HCT116 (cell line): ENCODE results near the gene NCDN. TPM values are rescaled to one million over a fixed set of nuclear protein-coding genes. Genes with fewer than 3 reads are reported as not detected.

ENCODE experiments used
- ATAC-seq: fragments of 200-7000 bp; cut with Tn5 transposase; 2 replicates; pipeline ENCODE4 v1.9.1; 2020; ENCODE audit warnings: mild to moderate bottlenecking, moderate library complexity
- BruUV-seq: library from RNA; stranded (reverse); fragments of 400-500 nt; replicated peaks from 2 replicates; lab custom pipeline; 2021; lab: Mats Ljungman, UMichigan
- CTCF ChIA-PET: fragments of 300-600 bp; sonication (Branson Sonifier 250); formaldehyde crosslinking; loops from one replicate; lab custom pipeline; 2021; ENCODE audit warnings: antibody characterized with exemption; lab: Charles Lee
- POLR2A ChIA-PET: fragments of 300-600, 350-600 bp; sonication (Branson Sonifier 250); formaldehyde crosslinking; loops from one replicate; lab custom pipeline; 2021; ENCODE audit warnings: antibody characterized with exemption; lab: Charles Lee
- RAD21 ChIA-PET, 2 experiments: fragments of 300-600 bp; sonication (Branson Sonifier 250); formaldehyde crosslinking; loops; one replicate each; lab custom pipeline; 2023; ENCODE audit warnings: low total read pairs in 2 of 2; ENCODE audit not compliant: uncharacterized antibody in 2 of 2, unreplicated experiment in 2 of 2, low non-redundant PET in 1 of 2; lab: Charles Lee
- DNase-seq: peaks from one replicate; pipeline ENCODE4 v3.0.0-alpha.2; 2010; ENCODE audit warnings: low read depth, low spot score
- H2AFZ ChIP-seq: fragments of 200-600 bp; shearing (Covaris generic), sonication (generic); 2 replicates; pipeline ENCODE4 v1.6.1; 2017; ENCODE audit warnings: low read depth, mixed run types, mixed read lengths, antibody characterized with exemption, low read length; ENCODE audit not compliant: poor library complexity, severe bottlenecking
- H3K27ac ChIP-seq: 2 replicates; pipeline ENCODE4 v1.5.1; 2012; ENCODE audit warnings: low read depth, low read length
- H3K27me3 ChIP-seq: fragments of 200-600 bp; sonication (generic); 2 replicates; pipeline ENCODE4 v1.6.1; 2016; ENCODE audit warnings: mixed run types, low read length, mixed read lengths; ENCODE audit not compliant: insufficient read depth
- H3K36me3 ChIP-seq, 2 experiments: fragments of 200-500 bp in 1 of 2; fragments of 200-600 bp in 1 of 2; sonication (Bioruptor generic) in 1 of 2; sonication (generic) in 1 of 2; 2 replicates each; pipeline versions ENCODE4 v1.5.1 to v1.6.1; 2014 to 2016; ENCODE audit warnings: low read length in 2 of 2, inconsistent platforms in 1 of 2, mixed read lengths in 1 of 2, mixed run types in 1 of 2; ENCODE audit not compliant: insufficient read depth in 2 of 2, control insufficient read depth in 1 of 2
- H3K4me1 ChIP-seq, 2 experiments: fragments of 200-600 bp in 1 of 2; sonication (generic) in 1 of 2; 2 replicates each; pipeline versions ENCODE4 v1.5.1 to v1.6.1; 2012 to 2017; ENCODE audit warnings: low read length in 2 of 2, inconsistent platforms in 1 of 2, mild to moderate bottlenecking in 1 of 2, mixed read lengths in 1 of 2, mixed run types in 1 of 2, moderate library complexity in 1 of 2; ENCODE audit not compliant: insufficient read depth in 2 of 2, control insufficient read depth in 1 of 2
- H3K4me2 ChIP-seq: fragments of 200-600 bp; sonication (generic); 2 replicates; pipeline ENCODE4 v1.6.1; 2017; ENCODE audit warnings: mixed run types, low read length, mixed read lengths
- H3K4me3 ChIP-seq, 2 experiments: fragments of 200-600 bp in 1 of 2; sonication (generic) in 1 of 2; replicated peaks in 1 of 2; 2 replicates each; pipeline ENCODE4 v1.5.1; 2011 to 2016; ENCODE audit warnings: low read length in 2 of 2, control low read depth in 1 of 2, low read depth in 1 of 2, mild to moderate bottlenecking in 1 of 2, mixed read lengths in 1 of 2, mixed run types in 1 of 2
- H3K79me2 ChIP-seq: fragments of 200-600 bp; sonication (generic); 2 replicates; pipeline ENCODE4 v1.6.1; 2017; ENCODE audit warnings: mild to moderate bottlenecking, mixed run types, low read length, moderate library complexity, mixed read lengths; ENCODE audit not compliant: insufficient read depth
- H3K9ac ChIP-seq: fragments of 200-600 bp; sonication (generic); 2 replicates; pipeline ENCODE4 v1.6.1; 2016; ENCODE audit warnings: low read length, mixed read lengths
- H3K9me2 ChIP-seq: fragments of 200-600 bp; sonication (generic), shearing (Covaris generic); 2 replicates; pipeline ENCODE4 v1.6.1; 2017; ENCODE audit warnings: mixed run types, mild to moderate bottlenecking, moderate library complexity; ENCODE audit not compliant: insufficient read depth
- H3K9me3 ChIP-seq, 2 experiments: fragments of 200-500 bp in 1 of 2; fragments of 200-600 bp in 1 of 2; sonication (Bioruptor generic) in 1 of 2; sonication (generic) in 1 of 2; 2 replicates each; pipeline ENCODE4 v1.6.1; 2014 to 2017; ENCODE audit warnings: low read length in 2 of 2, mixed read lengths in 2 of 2, inconsistent platforms in 1 of 2, low read depth in 1 of 2, mild to moderate bottlenecking in 1 of 2, mixed run types in 1 of 2, moderate library complexity in 1 of 2; ENCODE audit not compliant: control insufficient read depth in 1 of 2, insufficient read depth in 1 of 2
- H4K20me1 ChIP-seq: fragments of 200-600 bp; sonication (generic), shearing (Covaris generic); 2 replicates; pipeline ENCODE4 v1.6.1; 2017; ENCODE audit warnings: mixed run types, mild to moderate bottlenecking, moderate library complexity; ENCODE audit not compliant: insufficient read depth
- ATF3 ChIP-seq: IDR thresholded peaks from 2 replicates; pipeline ENCODE4 v1.6.1; 2012
- CEBPB ChIP-seq: IDR thresholded peaks from 2 replicates; pipeline ENCODE4 v1.6.1; 2012; ENCODE audit warnings: low read depth
- CTCF ChIP-seq, 3 experiments: fragments of 200-600 bp in 1 of 3; sonication (generic) in 1 of 3; IDR thresholded peaks in 2 of 3; conservative IDR thresholded peaks in 1 of 3; 2 replicates each; pipeline ENCODE4 v1.5.1; 2012 to 2017; ENCODE audit warnings: low read depth in 2 of 3, low read length in 2 of 3, antibody characterized with exemption in 1 of 3, borderline replicate concordance in 1 of 3, control low read depth in 1 of 3, mild to moderate bottlenecking in 1 of 3, mixed read lengths in 1 of 3, mixed run types in 1 of 3, moderate library complexity in 1 of 3; ENCODE audit not compliant: insufficient read depth in 1 of 3
- EGR1 ChIP-seq: IDR thresholded peaks from 2 replicates; pipeline ENCODE4 v1.6.1; 2012; ENCODE audit warnings: low read depth
- ELF1 ChIP-seq: IDR thresholded peaks from 2 replicates; pipeline ENCODE4 v1.6.1; 2012; ENCODE audit warnings: low read depth, borderline replicate concordance
- EZH2 ChIP-seq: fragments of 200-600 bp; sonication (generic); IDR thresholded peaks from 2 replicates; pipeline ENCODE4 v1.6.1; 2017; ENCODE audit warnings: antibody characterized with exemption, mixed run types
- EZH2phosphoT487 ChIP-seq: fragments of 200-600 bp; IDR thresholded peaks from 2 replicates; pipeline ENCODE4 v1.6.1; 2018; ENCODE audit warnings: antibody characterized with exemption, borderline replicate concordance
- FOSL1 ChIP-seq: IDR thresholded peaks from 2 replicates; pipeline ENCODE4 v1.6.1; 2012; ENCODE audit warnings: low read depth
- JUND ChIP-seq: IDR thresholded peaks from 2 replicates; pipeline ENCODE4 v1.6.1; 2012
- POLR2A ChIP-seq: IDR thresholded peaks from 2 replicates; pipeline ENCODE4 v1.7.0; 2011; ENCODE audit warnings: borderline replicate concordance; ENCODE audit not compliant: insufficient read depth, insufficient read length; ENCODE audit errors: extremely low read depth
- POLR2AphosphoS5 ChIP-seq: IDR thresholded peaks from 2 replicates; pipeline ENCODE4 v1.6.1; 2011; ENCODE audit warnings: mild to moderate bottlenecking, low read depth, low read length, moderate library complexity
- SIN3A ChIP-seq: IDR thresholded peaks from 2 replicates; pipeline ENCODE4 v1.6.1; 2012; ENCODE audit warnings: low read depth
- SP1 ChIP-seq: IDR thresholded peaks from 2 replicates; pipeline ENCODE4 v1.6.1; 2012; ENCODE audit warnings: low read depth
- SRF ChIP-seq: IDR thresholded peaks from 2 replicates; pipeline ENCODE4 v1.6.1; 2012; ENCODE audit warnings: low read depth
- TCF7L2 ChIP-seq: IDR thresholded peaks from 2 replicates; pipeline ENCODE4 v1.7.0; 2011; ENCODE audit warnings: borderline replicate concordance, inconsistent platforms; ENCODE audit not compliant: insufficient read depth, insufficient read length; ENCODE audit errors: extremely low read depth
- YY1 ChIP-seq: IDR thresholded peaks from 2 replicates; pipeline ENCODE4 v1.6.1; 2011; ENCODE audit warnings: low read length, low read depth, moderate library complexity, mild to moderate bottlenecking; ENCODE audit not compliant: insufficient replicate concordance; ENCODE audit errors: extremely low read depth
- ZFX ChIP-seq: fragments of 450-650 bp; IDR thresholded peaks from 2 replicates; pipeline ENCODE4 v1.6.1; 2017
- ZNF274 ChIP-seq: fragments of 200-500 bp; sonication (Bioruptor generic); IDR thresholded peaks from 2 replicates; pipeline ENCODE4 v1.6.1; 2014; ENCODE audit warnings: mild to moderate bottlenecking, low read depth, low read length, inconsistent platforms
- intact Hi-C: fragments of 100-400 bp; cut with micrococcal nuclease; formaldehyde crosslinking; loops from 2 replicates; pipeline ENCODE4 v1.10.0; 2022
- total RNA-seq: library from RNA; stranded (reverse); gene quantifications from one replicate; pipeline ENCODE4 v1.2.1, GENCODE V29; 2021; ENCODE audit not compliant: unreplicated experiment
- TF ChIP-seq, protein P1 (sequence below): IDR thresholded peaks from 2 replicates; pipeline ENCODE4 v1.6.1; 2012
- TF ChIP-seq, protein P2 (sequence below): IDR thresholded peaks from 2 replicates; pipeline ENCODE4 v1.6.1; 2012; ENCODE audit warnings: low read depth

NCDN gene
- total RNA-seq, 1 experiment from 2014 or later = 24.5 TPM

DNA sequence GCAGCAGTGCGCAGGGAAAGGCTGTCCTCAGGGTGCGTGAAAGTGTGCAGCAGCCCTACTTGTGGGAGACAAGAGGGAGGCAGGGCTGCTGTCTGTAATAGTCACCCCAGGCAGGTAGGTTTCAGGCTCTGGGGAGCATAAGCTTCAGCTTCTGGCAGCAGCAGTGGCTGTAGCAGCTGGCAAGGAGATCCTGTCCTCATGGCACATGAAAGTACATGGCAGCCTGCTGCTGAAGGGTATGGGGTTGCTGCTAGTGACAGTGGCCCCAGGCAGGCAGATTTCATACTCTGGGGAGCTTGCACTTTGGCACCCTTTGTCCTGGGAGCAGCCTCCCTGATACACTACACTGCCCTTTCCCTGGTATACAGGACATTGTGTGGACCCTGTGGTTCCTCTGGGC, 26.7 kb upstream of the NCDN start:
- H3K9ac ChIP-seq = no peak overlapping the region
- H3K27me3 ChIP-seq = no peaks in the 10 kb centered on the region
- no peaks in the 10 kb centered on the region for H3K9me2 ChIP-seq
- H3K4me3 ChIP-seq = no peak overlapping the region
- DNase-seq (no peak), ATAC-seq (no peak)
- H3K4me2 ChIP-seq = no peak overlapping the region
- ChIA-PET POLR2A (no interaction called here), RAD21 (no interaction called here), CTCF (no interaction called here)
- H3K79me2 ChIP-seq = peaks cover 5% of the 10 kb centered on the region; the same call in 1 of the 2 replicates
- H3K9me3 ChIP-seq = peaks cover 11 to 22% of the 10 kb centered on the region in 2 experiments; a peak in 3 of 4 replicates
- TF ChIP-seq SIN3A (no peak), YY1 (no peak), EZH2 (no peak), ZNF274 (no peak), ATF3 (no peak), SP1 (no peak), EGR1 (no peak), TCF7L2 (no peak), POLR2A (no peak), CEBPB (no peak), FOSL1 (no peak), ZFX (no peak), SRF (no peak), EZH2phosphoT487 (no peak), POLR2AphosphoS5 (no peak), CTCF (IDR thresholded peaks at IDR 0.05 in 2 of 3, conservative IDR thresholded peaks at IDR 0.05 in 1 of 3; ENCODE audit: borderline replicate concordance in 1 of 3, insufficient read depth in 1 of 3, low read depth in 2 of 3, low read length in 2 of 3) (no peak), ELF1 (no peak), JUND (no peak)
- TF ChIP-seq, protein P1, sequence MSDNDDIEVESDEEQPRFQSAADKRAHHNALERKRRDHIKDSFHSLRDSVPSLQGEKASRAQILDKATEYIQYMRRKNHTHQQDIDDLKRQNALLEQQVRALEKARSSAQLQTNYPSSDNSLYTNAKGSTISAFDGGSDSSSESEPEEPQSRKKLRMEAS = no peak
- TF ChIP-seq, protein P2, sequence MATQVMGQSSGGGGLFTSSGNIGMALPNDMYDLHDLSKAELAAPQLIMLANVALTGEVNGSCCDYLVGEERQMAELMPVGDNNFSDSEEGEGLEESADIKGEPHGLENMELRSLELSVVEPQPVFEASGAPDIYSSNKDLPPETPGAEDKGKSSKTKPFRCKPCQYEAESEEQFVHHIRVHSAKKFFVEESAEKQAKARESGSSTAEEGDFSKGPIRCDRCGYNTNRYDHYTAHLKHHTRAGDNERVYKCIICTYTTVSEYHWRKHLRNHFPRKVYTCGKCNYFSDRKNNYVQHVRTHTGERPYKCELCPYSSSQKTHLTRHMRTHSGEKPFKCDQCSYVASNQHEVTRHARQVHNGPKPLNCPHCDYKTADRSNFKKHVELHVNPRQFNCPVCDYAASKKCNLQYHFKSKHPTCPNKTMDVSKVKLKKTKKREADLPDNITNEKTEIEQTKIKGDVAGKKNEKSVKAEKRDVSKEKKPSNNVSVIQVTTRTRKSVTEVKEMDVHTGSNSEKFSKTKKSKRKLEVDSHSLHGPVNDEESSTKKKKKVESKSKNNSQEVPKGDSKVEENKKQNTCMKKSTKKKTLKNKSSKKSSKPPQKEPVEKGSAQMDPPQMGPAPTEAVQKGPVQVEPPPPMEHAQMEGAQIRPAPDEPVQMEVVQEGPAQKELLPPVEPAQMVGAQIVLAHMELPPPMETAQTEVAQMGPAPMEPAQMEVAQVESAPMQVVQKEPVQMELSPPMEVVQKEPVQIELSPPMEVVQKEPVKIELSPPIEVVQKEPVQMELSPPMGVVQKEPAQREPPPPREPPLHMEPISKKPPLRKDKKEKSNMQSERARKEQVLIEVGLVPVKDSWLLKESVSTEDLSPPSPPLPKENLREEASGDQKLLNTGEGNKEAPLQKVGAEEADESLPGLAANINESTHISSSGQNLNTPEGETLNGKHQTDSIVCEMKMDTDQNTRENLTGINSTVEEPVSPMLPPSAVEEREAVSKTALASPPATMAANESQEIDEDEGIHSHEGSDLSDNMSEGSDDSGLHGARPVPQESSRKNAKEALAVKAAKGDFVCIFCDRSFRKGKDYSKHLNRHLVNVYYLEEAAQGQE = no peak
- no peaks in the 10 kb centered on the region for H3K4me1 ChIP-seq
- no peak overlapping the region for H3K27ac ChIP-seq
- peaks cover 0 to 11% of the 10 kb centered on the region in 2 experiments; a peak in 1 of 4 replicates for H3K36me3 ChIP-seq
- intact Hi-C loops = no loop called here
- no TSS peak for BruUV-seq
- no peak overlapping the region for H2AFZ ChIP-seq
- no peaks in the 10 kb centered on the region for H4K20me1 ChIP-seq
